Measurements from ENCODE around the gene NLGN4X.
"Not testable (repeated sequence)": the region's sequence is repeated elsewhere in the genome, so short reads cannot be mapped to it uniquely, and the experiment has no call there.

The NLGN4X gene

GRCh38 chrX:6002056-6002455 is 226.6 kb downstream of the NLGN4X start:
- no peak for DNase-seq

- no peak for DNase-seq
Observed at GRCh38 chrX:5998901-5999300, 229.8 kb downstream of the NLGN4X start.

GRCh38 chrX:5998456-5998855 is 230.2 kb downstream of the NLGN4X start:
- DNase-seq = no peak

- DNase-seq = no peak
Observed at GRCh38 chrX:5991393-5991792, 237.3 kb downstream of the NLGN4X start.

DNA sequence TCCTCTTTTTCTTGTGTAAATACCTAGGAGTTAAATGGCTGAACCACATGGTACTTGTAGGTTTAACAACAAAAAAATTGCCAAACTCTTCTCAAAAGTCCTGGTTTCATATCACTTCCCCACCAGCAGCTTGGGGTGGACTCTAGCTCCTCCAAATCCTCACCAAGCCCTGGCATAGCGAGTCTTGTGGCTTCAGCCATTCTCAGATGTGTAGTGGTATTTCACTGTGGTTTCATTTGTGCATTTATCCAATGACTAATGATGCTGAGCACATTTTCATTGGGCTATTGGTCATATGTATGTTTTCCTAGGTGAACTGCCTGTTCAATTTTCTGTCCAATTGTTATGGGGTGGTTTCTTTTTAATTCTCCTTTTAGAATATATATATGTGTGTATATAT is 249.3 kb downstream of the NLGN4X start:
- no peak for DNase-seq

DNA sequence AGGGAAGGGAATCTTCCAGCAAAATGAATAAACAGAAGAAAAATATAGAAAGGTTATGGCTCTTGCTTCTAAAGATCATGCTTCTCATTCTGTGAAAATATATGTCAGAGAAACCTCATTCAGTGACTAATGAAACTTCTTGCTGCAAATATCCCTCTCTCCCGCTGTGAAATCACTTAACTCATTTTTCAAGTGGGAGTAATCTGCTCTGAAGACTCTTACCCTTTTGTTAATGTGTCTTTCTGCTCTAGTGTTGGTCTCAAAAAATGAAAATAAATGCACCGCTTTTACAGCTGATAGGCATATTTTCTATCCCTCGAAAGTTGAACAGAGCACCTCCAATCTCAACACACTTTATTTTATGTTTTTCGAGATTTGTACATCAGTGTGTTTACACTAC is 252.3 kb downstream of the NLGN4X start:
- no peak for DNase-seq

DNA sequence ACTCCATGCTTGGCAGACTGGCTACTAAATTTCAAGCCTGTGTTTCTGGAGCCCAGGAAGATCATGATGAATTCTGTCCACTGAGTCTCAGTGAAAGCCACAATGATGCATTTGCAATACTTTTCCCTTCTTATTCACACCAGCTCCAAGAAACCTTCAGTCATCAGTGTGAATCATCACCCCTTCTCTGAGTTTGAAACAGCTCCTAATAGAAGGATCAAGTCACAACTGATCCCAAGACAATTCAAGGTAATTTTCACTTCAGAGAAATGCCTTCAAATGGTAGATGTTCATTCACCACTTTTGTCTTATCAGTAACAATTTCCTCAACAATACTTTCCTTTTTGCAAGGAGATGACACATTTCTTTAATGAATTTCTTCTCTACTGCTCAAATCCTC is 257.4 kb downstream of the NLGN4X start:
- DNase-seq = no peak

- no peak for DNase-seq
Observed at GRCh38 chrX:5965406-5965805, 263.3 kb downstream of the NLGN4X start.

GRCh38 chrX:5959286-5959685 is 269.4 kb downstream of the NLGN4X start:
- DNase-seq = no peak

DNA sequence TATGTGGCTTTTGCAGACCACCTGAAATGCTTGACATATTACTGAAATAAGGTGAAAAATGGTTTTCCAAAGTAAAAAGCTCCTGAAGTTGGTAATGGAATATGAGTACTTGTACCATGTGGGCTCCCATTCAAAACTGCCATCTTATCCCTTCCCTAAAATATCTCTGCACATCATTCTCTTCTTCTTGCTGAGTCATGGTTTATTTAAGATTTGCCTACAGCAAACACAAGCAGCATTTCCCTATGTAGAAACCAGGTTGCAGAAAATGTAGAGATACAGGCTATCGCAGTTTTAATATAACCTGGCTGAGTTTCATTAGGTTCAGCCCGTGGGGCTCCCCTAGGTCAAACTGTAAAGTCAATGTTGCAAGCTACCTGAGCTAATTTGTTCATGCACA is 270.1 kb downstream of the NLGN4X start:
- no peak for DNase-seq

GRCh38 chrX:5957506-5957905 is 271.2 kb downstream of the NLGN4X start:
- DNase-seq = no peak

DNA sequence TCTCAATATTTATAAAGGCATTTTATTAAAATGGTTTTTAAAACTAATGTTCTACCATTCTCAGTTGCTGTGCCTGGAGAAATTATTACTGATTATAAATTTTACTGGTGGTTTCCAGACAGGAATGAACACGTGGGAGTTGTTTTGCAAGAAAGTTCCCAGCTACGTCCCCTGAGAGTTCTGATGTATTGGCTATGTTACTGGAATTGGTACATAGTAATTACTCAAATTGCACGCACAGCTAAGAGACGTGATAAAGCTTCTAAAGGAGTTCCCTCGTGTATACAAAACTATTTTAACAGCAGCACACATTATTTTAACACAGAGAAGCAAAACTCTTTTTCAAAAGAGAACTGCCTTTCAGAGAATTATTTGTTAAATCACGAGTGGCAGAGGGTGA is 292.2 kb downstream of the NLGN4X start:
- DNase-seq = no peak

- no peak for DNase-seq
Observed at GRCh38 chrX:5928224-5928623, 300.4 kb downstream of the NLGN4X start.

- DNase-seq = no peak
Observed at GRCh38 chrX:5916945-5917344, 311.7 kb downstream of the NLGN4X start.

- DNase-seq = no peak
Observed at GRCh38 chrX:5915783-5916182, 312.9 kb downstream of the NLGN4X start.

- no peak for DNase-seq
Observed at GRCh38 chrX:5907207-5907606, 321.5 kb downstream of the NLGN4X start.

DNA sequence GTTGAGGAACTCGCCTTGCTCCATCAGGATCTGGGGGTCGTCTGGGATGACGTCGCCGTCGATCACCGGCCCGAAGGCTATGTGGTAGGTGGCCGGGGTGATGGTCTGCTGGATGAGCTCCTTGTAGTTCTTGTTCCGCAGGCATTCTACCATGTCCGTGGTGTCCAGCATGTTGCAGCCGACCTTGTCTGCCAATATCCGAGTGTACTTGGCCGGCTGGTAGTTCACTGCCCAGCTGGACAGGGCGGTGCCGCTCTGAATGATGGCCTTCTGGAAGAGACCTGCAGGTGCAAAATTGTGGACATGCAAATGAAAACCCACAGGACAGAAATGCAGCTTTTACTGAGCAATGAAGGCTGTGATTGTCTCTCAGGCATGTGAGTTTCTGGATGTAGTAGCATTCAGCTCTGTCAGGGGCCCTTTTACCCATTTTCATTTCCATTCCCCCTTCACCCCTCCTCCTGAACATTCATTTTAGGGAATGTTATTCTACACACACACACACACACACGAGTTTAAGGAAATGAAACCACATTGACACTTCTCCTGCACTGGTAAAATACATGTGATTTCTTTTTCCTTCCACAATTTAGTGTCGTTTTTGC is 325.0 kb downstream of the NLGN4X start:
- not testable (repeated sequence) for DNase-seq

DNA sequence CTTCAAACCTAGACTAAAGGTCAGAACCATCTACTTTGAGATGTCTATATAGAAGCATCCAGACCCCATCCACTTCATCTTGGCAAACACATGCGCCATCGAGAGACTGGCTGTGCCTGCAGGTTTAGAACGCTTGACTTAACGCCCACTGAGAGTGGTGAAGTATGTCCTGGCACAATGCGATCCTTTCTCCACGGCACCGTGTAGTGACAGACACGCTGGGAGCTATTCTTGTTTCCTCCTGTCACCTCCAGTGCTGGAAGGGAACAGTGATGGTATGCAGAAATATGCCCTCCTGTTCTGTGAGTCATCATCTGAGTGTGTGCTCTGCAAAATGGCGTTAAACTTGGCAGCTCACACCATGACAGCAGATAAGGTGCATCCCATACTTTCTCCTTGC is 330.2 kb downstream of the NLGN4X start:
- DNase-seq = no peak

GRCh38 chrX:5891378-5891777 is 337.3 kb downstream of the NLGN4X start:
- DNase-seq = no peak

- DNase-seq = no peak
Observed at GRCh38 chrX:5876984-5877596, 351.6 kb downstream of the NLGN4X start.

GRCh38 chrX:5870238-5870637 is 358.4 kb downstream of the NLGN4X start:
- no peak for DNase-seq

DNA sequence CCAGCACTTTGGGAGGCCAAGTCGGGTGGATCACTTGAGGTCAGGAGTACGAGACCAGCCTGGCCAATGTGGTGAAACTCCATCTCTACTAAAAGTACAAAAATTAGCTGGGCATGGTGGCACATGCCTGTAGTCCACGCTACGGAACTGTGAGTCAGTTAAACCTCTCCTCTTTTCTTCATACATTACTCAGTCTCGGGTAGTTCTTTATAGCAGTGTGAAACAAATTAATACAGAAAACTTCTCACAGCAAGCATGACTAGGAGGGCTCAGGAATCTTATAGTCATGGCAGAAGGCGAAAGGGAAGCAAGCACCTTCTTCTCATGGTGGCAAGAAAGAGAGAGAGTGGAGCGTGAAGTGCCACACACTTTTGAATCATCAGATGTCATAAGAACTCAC is 358.9 kb downstream of the NLGN4X start:
- no peak for DNase-seq

GRCh38 chrX:5867778-5868177 is 360.9 kb downstream of the NLGN4X start:
- DNase-seq = no peak

DNA sequence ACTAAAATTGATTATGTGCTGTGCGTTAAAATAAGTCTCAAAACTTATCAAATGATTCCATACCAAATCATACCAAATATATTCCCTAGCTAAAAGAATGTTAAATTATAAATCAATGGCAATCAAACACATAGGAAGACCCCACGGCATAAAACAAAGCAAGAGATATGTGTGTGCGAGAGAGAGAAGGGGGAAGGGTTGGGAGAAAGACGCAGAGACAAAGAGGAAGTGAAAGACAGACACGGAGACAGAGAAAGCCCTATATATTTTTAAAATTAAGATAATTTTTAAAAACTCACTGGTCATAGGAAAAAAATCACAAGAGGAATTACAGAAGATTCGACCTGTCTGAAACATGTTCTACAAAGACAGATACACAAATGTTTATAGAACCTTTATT is 371.4 kb downstream of the NLGN4X start:
- DNase-seq = no peak

DNA sequence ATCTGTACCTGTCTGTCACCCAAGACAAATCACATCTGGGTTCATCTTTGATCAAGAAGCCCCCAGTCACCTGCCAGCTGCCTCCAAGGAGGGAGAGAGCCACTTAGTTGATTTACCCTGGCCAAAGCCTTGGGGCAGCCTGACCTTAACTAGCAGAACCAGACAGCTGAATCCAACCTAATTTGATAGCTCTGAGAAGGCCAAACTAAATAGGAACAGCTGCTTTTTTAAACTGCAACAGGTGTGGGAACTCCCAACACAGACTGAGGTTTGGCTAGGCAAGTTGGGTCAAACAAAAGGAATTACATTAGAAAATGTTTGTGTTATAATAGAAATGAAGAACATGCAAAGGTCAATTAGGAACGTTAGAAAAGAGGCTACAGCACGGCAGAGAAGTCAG is 375.7 kb downstream of the NLGN4X start:
- no peak for DNase-seq
